HG03558 (cell line): Measurements from ENCODE around the gene TRAM2.
A peak's percentile ranks its signal among the peaks of the same experiment; 100 is the strongest.

Source experiments
- ATAC-seq: cut with Tn5 transposase; IDR thresholded peaks from one replicate; pipeline ENCODE4 v1.9.1; 2021; ENCODE audit warnings: moderate number of reproducible peaks; ENCODE audit not compliant: unreplicated experiment; ENCODE audit errors: extremely low read depth

Gene TRAM2

GRCh38 chr6:52572536-52572935, 4.3 kb downstream of the TRAM2 start:
- no peak for ATAC-seq

- ATAC-seq = no peak
These were observed 5.6 kb downstream of the TRAM2 start for GRCh38 chr6:52571099-52571755.

GRCh38 chr6:52570291-52570700, 6.6 kb downstream of the TRAM2 start:
- ATAC-seq = no peak

- no peak for ATAC-seq
These were observed 8.5 kb downstream of the TRAM2 start for GRCh38 chr6:52568320-52568719.

DNA sequence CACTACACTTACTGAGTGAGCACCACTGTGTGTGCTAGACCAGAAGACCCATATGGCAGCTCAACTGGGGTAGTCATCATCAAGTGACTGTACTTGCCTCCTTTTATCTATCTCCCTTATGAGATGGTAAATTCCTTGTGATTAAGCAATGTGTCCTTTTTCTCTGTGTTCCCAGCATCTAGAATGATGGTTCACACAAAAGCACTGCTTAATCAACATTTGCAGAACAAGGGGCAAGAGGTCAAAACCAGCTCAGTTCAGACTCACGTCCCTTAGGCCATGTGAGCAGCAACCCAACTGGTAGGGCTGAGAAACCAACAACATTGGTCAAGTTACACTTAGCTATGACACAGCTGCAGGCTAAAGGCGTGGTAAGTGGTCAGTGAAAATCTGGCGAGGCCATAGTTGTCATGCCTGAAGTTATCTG, 10.0 kb downstream of the TRAM2 start:
- ATAC-seq = no peak

GRCh38 chr6:52566201-52566600, 10.7 kb downstream of the TRAM2 start:
- peak; percentile 64 for ATAC-seq

DNA sequence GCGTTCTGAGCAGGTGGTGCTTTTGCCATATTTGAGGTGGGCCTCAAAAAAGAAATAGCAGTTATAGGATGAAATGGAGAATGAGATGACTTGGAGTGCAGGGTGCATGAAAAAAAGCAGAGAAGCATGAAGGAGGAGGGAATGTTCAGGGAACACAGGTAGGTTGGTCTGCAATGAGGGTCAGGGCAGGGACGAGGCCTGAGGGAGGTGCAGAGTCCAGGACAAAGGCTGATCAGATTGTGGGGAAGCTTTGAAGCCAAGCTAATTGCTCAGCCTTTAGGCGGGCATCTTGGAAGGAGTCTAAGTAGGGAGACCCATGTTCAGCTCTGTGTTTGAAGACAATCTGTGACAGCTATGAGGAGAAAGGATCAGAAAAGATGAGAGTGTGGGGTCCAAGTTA, 12.0 kb downstream of the TRAM2 start:
- no peak for ATAC-seq

GRCh38 chr6:52562911-52563310, 13.9 kb downstream of the TRAM2 start:
- no peak for ATAC-seq

DNA sequence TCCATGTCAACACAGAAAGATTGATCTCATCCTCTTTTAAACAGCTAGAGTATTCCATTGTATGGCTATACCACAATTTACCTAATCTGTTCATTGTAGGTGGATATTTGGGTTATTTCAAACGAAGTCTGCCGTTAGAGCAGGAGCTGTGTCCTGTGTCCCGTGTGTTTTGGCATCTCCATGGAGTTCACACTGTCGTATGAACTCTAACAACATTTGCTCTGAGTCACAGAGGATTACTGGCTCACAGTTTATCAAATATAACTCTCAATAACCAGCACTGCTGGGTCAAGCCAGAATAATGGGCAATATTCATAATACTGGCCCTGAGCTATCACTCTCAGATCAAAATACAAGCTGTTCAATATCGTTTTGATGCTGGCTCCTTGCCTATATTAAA, 16.4 kb downstream of the TRAM2 start:
- ATAC-seq = no peak

- ATAC-seq = no peak
These were observed 18.4 kb downstream of the TRAM2 start for GRCh38 chr6:52558266-52559000.

GRCh38 chr6:52557389-52558265, 19.2 kb downstream of the TRAM2 start:
- ATAC-seq = no peak

DNA sequence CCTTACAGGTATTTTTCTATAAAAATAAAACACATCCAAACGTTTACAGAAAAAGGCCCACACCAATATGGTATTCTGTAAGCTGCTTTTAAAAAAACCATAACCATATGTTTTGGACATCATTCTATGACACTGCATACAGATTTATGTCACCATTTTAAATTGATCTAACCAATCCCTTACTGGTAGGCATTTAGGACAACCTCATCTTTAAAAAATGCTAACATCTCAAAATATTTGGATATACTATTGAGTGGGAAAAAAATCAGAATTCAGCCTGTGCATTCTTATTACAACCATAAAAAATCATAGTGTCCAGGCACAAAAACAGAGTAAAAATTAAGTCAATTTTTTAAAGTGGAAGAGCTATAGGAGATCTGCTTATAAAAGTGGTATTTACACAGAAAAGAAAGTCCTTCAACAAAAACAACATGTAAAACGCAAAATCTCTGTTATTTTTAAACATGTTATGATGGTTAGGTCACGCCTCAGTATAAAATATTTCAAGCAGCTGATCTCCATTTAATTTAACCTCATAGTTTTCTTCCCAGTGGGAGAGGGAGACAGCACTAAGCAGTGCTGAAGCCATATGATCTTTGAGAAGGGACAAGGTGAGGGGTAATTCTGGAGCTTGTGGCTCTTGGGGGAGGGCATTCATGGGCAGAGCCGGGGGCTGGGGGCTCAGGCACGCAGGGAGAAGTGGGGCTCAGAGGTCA, 21.2 kb downstream of the TRAM2 start:
- ATAC-seq = no peak

DNA sequence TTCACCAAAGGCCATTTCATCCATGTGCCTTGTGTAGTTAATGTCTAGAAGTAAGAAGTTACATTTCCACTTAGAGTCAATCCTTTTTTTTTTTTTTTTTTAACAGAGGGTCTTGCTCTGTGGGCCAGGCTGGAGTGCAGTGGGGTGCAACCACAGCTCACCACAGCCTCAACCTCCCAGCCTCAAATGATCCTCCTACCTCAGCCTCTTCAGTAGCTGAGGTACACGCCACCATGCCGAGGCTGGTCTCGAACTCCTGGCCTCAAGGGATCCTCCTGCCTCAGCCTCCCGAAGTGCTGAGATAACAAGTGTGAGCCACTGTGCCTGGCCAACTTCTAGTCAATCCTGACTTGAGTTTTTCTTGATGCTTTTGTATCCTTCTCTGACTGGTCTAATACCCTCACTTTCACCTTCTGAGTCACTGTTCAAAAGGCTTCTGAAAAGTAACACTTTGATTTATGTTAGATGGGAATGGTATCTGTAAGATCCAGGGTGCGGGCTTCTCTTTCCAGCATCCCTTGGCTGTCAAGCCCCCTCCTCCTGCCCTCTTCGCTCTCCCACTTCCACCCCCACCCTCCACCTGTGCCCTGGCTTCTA, 22.1 kb downstream of the TRAM2 start:
- no peak for ATAC-seq

DNA sequence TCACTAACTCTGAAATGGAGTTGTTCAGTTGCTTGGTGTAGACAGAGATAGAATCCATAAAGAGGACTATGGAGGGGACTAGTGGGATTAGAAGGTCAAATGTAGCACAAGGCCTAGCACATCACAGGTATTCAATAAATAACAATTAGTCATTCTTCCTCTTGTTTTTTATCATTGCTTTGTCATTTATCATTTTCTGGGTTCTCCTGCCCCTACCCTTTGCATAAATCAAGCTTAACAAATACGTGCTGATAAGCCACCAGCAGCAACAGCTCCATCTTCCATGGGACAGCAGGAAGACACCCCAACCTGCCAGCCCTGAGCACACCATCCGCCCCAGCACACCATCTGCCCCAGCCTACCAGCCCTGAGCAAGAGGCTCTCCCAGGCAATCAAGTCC, 23.1 kb downstream of the TRAM2 start:
- ATAC-seq = no peak

DNA sequence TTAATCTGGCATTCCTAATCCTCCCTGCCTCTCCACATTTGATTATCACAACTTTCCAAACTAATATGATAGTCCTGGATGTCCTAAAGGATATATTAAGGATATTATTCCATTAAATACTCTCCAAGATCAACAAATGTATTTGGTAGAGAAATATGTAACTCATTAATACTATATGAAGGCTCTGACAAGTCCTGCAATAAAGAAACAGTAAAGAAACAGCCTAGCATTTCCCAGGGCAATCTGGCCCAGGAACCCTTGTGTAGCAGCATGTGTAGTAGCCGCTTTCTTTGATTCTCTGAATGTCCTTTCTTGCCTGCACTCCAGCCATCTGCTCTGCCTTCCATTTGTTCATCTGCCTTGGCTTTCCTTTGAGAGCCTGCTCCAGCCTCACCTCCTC, 23.7 kb downstream of the TRAM2 start:
- no peak for ATAC-seq

GRCh38 chr6:52552278-52552643, 24.6 kb downstream of the TRAM2 start:
- peak; percentile 97 for ATAC-seq

DNA sequence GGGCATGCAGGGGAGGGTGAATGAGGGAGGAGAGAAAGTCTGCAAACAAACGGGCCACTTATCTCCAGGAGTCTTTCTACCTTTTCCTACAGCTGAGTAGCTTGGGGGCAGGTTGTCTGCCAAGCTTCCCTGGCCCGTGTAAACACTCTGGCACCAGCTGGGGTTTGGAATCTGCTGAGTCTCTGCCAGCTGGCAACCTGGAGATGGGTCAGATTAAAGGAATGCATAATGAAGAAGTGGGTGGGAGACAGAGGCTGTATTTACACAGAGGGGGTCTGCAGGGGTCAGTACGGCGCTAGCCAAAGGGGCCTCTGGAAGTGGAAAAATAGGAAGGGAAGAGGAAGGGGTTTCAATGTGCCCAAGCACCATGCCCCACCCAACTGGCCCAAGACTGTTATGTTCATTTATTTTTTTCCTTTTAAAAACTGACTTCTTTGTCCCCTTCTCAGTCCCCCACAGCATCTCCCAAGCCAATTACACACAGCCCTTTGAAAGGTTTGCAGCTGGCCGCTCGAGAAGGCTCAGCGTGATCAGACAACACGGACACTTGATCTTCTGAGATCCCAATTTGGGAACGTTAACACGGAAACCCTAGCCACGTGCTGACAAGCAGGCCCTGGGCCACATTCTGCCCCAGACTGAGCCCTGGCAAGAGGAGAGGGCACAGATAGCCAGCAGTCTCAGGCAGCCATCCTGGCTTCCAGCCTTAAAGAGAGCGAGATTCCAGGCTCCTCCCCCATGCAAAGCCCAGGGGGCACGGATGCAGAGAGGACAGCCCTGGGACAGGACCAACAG, 25.2 kb downstream of the TRAM2 start:
- no peak for ATAC-seq

- no peak for ATAC-seq
These were observed 26.0 kb downstream of the TRAM2 start for GRCh38 chr6:52550870-52551269.

GRCh38 chr6:52550014-52550575, 26.8 kb downstream of the TRAM2 start:
- ATAC-seq = no peak
